GM06990 (cell line): ENCODE results near the gene CDH24.
"Not testable (repeated sequence)": the region's sequence is repeated elsewhere in the genome, so short reads cannot be mapped to it uniquely, and the experiment has no call there.

ENCODE experiments used
- DNase-seq: peaks from one replicate; pipeline ENCODE4 v3.0.0-alpha.2; 2011; ENCODE audit not compliant: insufficient read length; ENCODE audit errors: extremely low read depth
- H3K27me3 ChIP-seq: replicated peaks from 2 replicates; pipeline ENCODE4 v1.6.0; 2011; ENCODE audit warnings: low read length; ENCODE audit not compliant: control insufficient read depth, insufficient read depth
- H3K36me3 ChIP-seq: 2 replicates; pipeline ENCODE4 v1.5.1; 2011; ENCODE audit warnings: low read length; ENCODE audit not compliant: control insufficient read depth, insufficient read depth
- H3K4me3 ChIP-seq: replicated peaks from 2 replicates; pipeline ENCODE4 v1.5.1; 2011; ENCODE audit warnings: low read depth, mild to moderate bottlenecking, control low read depth, low read length
- TF ChIP-seq, protein P1 (sequence below): IDR thresholded peaks from 2 replicates; pipeline ENCODE4 v1.5.1; 2011; ENCODE audit warnings: low read length, control low read depth, mild to moderate bottlenecking, inconsistent platforms; ENCODE audit not compliant: insufficient read depth, poor library complexity, severe bottlenecking

Gene CDH24

DNA sequence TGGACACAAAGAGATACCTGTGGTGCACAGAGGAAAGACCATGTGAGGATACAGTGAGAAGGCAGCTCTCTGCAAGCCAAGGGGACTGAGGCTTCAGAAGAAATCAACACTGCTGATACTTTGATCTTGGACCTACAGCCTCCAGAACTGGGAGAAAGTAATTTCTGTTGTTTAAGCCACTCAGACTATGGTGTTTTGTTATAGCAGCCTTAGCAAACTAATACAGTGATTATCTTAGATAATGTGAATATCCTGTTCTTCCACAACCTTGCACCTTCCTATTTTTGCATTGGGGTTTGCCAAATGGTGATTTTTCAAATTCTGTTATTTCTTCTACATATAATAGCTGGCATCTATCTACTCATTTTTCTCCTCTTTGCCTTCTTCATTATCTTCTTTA is 39.2 kb downstream of the CDH24 start:
- no peaks in the 10 kb centered on the region for H3K27me3 ChIP-seq
- TF ChIP-seq, protein P1, sequence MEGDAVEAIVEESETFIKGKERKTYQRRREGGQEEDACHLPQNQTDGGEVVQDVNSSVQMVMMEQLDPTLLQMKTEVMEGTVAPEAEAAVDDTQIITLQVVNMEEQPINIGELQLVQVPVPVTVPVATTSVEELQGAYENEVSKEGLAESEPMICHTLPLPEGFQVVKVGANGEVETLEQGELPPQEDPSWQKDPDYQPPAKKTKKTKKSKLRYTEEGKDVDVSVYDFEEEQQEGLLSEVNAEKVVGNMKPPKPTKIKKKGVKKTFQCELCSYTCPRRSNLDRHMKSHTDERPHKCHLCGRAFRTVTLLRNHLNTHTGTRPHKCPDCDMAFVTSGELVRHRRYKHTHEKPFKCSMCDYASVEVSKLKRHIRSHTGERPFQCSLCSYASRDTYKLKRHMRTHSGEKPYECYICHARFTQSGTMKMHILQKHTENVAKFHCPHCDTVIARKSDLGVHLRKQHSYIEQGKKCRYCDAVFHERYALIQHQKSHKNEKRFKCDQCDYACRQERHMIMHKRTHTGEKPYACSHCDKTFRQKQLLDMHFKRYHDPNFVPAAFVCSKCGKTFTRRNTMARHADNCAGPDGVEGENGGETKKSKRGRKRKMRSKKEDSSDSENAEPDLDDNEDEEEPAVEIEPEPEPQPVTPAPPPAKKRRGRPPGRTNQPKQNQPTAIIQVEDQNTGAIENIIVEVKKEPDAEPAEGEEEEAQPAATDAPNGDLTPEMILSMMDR: no peak
- 0 out of 2 replicates have a peak, but pooled peaks cover 3% of the 10 kb centered on the region for H3K36me3 ChIP-seq
- no peak for DNase-seq
- H3K4me3 ChIP-seq: no peak overlapping the region

DNA sequence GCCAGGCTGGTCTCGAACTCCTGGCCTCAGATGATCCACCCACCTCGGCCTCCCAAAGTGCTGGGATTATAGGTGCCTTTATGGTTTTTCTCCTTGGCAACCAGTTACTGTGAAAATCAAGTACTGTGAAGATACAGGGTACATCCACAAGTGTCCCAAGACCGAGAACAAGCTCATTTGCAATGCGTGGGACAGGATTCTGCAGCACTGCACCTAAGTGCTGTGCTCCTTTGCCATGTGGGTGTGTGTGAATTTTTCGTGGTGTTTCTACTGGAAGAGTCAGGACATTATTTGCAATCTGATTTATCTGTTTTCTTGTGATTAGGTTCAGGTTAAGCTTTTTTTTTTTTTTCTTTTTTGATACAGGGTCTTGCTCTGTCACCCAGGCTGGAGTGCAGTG is 40.2 kb downstream of the CDH24 start:
- no peak for DNase-seq
- Histone ChIP-seq H3K36me3 (0 out of 2 replicates have a peak, but pooled peaks cover 3% of the 10 kb centered on the region), H3K27me3 (no peaks in the 10 kb centered on the region), H3K4me3 (no peak overlapping the region)
- TF ChIP-seq, protein P1: no peak

DNA sequence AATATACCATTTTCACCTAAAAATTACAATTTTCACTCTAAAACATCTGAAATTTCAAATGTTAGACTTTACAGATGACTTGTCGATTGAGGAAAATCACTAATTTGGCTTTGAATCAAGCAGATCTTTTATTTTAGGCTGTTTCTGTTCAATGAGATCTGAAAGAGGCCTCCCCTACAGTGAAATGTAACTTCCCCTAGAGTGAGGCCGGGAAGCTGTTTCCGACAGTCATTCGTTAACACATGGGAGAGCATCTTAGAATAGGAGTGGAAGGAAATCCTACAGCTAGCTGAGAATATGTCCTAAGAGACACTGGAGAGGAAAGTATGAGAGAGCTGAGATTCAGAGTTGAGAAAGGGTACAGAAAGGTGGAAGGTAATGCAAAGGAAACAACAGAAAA is 41.7 kb downstream of the CDH24 start:
- TF ChIP-seq, protein P1: no peak
- H3K4me3 ChIP-seq: no peak overlapping the region
- H3K27me3 ChIP-seq: no peaks in the 10 kb centered on the region
- H3K36me3 ChIP-seq: no peaks in the 10 kb centered on the region
- DNase-seq: no peak

GRCh38 chr14:23013749-23014054 is 43.6 kb downstream of the CDH24 start:
- not testable (repeated sequence) for H3K27me3 ChIP-seq, H3K36me3 ChIP-seq, DNase-seq, H3K4me3 ChIP-seq

- Histone ChIP-seq H3K4me3 (no peak overlapping the region), H3K36me3 (no peaks in the 10 kb centered on the region), H3K27me3 (no peaks in the 10 kb centered on the region)
- TF ChIP-seq, protein P1: no peak
- no peak for DNase-seq
Measured at GRCh38 chr14:23013054-23013748, 44.1 kb downstream of the CDH24 start.

GRCh38 chr14:23009939-23010726 is 47.2 kb downstream of the CDH24 start, which contains the start of gene C14orf93:
Gene C14orf93 (minus strand): TSS chr14:23010143. CDS start chr14:22999023, 11,120 bp downstream.
- DNase-seq: peak; percentile 87
- TF ChIP-seq, protein P1: no peak
- H3K36me3 ChIP-seq: no peaks in the 10 kb centered on the region
- no peaks in the 10 kb centered on the region for H3K27me3 ChIP-seq
- H3K4me3 ChIP-seq: peak within 1 kb of the TSS; percentile 65
